ENCODE results near the gene MMAA.
"Not testable (repeated sequence)": the region's sequence is repeated elsewhere in the genome, so short reads cannot be mapped to it uniquely, and the experiment has no call there.

Gene MMAA

GRCh38 chr4:145635117-145635516 lies 15.9 kb downstream of the MMAA start:
- DNase-seq (ENCODE audit: low spot score), result no peak

- no peak for DNase-seq (ENCODE audit: low spot score)
Measured at GRCh38 chr4:145635630-145636029, 16.4 kb downstream of the MMAA start.

DNA sequence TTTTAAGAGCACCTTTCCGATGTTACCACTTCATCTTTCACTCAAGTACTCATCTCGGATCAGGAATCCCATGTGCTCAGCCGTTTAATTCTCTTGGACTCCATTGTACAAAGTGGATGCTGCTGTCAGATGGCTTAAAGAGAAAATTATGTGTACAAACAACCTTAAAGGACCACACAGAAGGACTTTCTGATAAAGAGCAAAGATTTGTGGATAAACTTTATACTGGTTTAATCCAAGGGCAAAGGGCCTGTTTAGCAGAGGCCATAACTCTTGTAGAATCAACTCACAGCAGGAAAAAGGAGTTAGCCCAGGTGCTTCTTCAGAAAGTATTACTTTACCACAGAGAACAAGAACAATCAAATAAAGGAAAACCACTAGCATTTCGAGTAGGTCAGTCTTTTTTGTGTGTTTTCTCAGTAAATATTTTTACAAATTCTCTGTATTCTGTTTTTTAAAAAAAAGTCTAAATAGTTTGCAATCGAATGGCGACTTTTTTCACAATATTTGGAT lies 20.1 kb downstream of the MMAA start:
- no peak for DNase-seq (ENCODE audit: low spot score)

GRCh38 chr4:145640236-145640635 lies 21.1 kb downstream of the MMAA start:
- DNase-seq (ENCODE audit: low spot score), result not testable (repeated sequence)

GRCh38 chr4:145643295-145643694 lies 24.1 kb downstream of the MMAA start:
- no peak for DNase-seq (ENCODE audit: low spot score)

DNA sequence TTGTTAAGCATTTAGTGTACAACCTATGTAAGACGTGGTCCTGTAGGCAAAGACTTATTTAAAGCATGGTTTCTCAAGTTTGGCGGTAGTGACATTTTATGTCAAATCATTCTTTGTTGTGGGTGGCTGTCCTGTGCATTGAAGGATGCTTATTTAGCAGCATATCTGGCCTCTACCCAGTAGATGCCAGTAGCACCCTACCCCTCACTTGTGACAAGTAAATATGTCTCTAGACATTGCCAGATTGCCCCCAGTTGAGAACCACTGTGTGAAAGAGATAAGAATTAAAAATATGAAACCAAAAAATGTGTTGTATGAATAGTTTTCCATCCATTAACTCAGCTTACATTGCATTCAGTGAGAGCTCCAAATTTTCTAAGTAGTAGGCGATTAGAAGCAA lies 25.5 kb downstream of the MMAA start:
- no peak for DNase-seq (ENCODE audit: low spot score)

DNA sequence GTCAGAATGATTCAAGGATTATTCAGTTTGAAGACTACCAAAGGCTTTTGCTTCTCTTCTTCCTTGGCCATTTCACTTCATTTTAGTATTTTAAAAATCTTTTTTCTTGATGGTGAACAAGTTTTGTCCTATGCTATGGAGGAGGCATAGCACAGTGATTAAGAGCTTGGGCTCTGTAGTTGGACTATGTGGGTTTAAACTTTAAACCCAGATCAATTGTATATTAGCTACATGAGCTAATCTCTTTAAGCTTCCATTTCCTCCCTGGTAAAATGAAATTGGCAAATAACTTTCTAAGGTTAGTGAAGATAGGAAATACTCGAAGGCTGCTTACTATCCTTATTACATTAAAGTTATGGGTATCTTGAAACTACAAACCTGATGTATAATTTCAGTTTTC lies 37.0 kb downstream of the MMAA start:
- DNase-seq (ENCODE audit: low spot score), result no peak

- no peak for DNase-seq (ENCODE audit: low spot score)
Measured at GRCh38 chr4:145660064-145660463, 40.9 kb downstream of the MMAA start.

DNA sequence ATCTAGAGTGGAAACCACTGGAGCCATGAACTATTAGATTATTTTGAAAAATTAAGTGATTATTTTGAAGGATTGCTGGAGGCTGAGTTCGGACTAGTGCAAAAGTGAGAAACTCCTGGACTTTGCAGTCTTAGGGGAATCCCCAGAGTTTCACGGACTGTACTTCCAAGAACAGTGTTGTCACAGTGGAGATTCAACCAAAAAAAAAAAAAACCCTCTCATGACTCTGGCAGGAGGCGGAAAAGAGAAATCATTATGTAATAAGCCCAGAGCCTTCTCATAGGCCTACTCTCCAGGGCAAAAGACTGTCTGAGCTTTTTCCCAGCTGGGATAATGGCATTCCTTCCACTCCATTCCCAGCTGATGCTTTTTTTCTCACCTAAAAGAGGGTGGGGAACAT lies 44.0 kb downstream of the MMAA start:
- DNase-seq (ENCODE audit: low spot score), result no peak

GRCh38 chr4:145665773-145666172 lies 46.6 kb downstream of the MMAA start:
- DNase-seq (ENCODE audit: low spot score), result no peak

GRCh38 chr4:145670422-145670821 lies 51.2 kb downstream of the MMAA start:
- DNase-seq (ENCODE audit: low spot score), result no peak

DNA sequence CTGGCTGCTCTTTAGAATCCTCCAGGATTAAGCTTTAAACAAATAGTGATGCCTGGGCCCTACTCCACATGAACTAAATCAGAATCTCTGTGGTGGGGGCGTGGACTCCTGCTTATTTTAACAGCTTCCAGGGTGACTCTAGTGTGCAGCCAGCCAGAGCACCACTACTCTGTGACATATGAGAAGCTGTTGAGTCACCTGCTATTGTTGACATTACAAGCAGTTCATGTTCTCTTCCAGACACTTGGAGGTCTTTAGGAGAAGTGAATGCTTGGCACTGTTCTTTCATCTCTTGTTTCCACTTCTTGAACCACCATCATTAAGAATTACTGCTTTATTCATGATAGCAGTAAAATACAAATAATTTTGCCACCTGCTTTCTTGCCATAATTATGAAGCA lies 60.3 kb downstream of the MMAA start:
- no peak for DNase-seq (ENCODE audit: low spot score)

DNA sequence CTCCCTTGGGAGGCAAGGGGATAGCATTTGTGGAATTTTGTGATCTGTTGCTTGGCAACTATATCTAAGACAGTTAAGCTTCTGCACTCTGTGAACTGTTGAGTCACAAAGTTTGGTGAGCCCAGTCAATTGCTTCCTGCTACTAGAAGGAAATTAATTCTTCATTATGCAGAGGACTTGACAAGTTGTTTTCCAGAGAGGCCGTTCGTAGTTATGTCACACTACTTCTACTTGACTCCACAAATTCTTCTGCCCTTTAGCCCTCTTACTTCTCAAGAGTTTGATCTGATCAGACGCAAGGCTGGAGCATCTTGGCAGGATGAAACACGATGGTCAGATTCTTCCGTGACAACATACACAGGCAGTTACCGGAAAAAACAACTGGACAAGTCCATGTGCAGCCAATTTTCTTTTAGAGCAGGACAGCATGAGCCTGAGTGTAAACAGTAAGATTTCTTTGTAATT lies 60.8 kb downstream of the MMAA start, which contains the start of gene C4orf51:
TSS of gene C4orf51 (plus strand) at position 156 of the 465 bp plus-strand sequence. CDS start at position 214, 58 bp downstream.
- DNase-seq (ENCODE audit: low spot score), result no peak

DNA sequence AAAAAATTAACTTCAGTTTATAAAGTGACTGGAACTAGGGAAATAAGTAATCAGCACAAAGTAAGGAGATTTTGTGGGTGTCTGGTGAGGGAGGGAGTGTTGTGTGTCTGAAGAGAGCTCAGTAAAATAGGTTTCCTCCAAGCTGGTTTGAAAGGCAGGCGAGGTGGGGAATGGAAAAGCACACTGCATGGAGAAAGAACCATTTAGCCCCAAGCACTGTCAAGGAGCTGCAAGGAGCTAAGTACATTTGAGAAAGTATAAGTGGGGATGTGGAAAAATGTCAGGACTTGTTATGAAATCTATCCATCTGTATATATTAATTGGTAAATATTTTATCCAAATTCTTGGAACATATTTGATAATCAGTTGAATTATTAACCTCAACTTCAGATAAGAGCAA lies 61.7 kb downstream of the MMAA start:
- DNase-seq (ENCODE audit: low spot score), result no peak

DNA sequence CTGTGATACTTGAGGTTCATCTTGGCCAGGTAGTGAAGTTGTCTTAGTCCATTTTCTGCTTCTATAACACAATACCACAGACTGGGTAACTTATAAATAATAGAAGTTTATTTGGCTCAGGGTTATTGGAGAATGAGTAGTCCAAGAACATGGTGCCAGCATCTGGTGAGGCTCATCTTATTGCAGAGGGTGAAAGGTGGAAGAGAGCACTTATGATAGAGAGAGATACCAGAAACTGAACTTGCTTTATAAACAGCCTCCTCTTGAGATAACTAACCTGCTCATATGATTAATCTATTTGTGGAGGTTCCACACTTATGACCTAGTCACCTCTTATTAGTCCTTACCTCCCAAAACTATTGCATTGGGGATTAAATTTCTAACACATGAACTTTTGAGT lies 62.3 kb downstream of the MMAA start:
- no peak for DNase-seq (ENCODE audit: low spot score)

GRCh38 chr4:145681956-145682355 lies 62.8 kb downstream of the MMAA start:
- DNase-seq (ENCODE audit: low spot score), result no peak

DNA sequence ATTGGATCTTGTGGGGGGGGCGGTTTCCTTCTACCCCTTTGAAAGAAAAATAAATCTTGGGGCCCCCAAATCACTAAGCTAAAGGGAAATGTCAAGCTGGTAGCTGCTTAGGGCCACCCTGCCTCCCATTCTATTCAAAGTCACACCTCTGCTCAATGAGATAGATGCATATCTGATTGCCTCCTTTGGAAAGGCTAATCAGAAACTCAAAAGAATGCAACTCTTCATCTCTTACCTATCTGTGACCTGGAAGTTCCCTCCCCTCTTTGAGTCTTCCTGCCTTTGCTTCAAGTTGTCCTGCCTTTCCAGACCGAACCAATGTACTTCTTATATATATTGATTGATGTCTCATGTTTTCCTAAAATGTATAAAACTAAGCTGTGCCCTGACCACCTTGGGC lies 67.8 kb downstream of the MMAA start:
- no peak for DNase-seq (ENCODE audit: low spot score)

DNA sequence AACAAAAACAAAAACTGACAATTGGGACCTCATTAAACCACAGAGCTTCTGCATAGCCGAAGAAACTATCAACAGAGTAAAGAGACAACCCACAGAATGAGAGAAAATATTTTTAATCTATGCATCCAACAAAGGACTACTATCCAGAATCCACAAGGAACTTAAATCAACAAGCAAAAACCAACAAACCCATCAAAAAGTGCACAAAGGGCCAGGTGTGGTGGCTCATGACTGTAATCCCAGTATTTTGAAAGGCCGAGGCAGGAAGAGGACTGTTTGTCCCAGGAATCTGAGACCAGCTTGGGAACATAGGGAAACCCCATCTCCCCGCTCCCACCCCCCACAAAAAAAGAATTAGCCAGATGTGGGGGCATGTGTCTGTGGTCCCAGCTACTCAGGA lies 71.4 kb downstream of the MMAA start:
- DNase-seq (ENCODE audit: low spot score), result no peak

GRCh38 chr4:145691416-145691815 lies 72.2 kb downstream of the MMAA start:
- not testable (repeated sequence) for DNase-seq (ENCODE audit: low spot score)

- no peak for DNase-seq (ENCODE audit: low spot score)
Measured at GRCh38 chr4:145694929-145695328, 75.7 kb downstream of the MMAA start.

DNA sequence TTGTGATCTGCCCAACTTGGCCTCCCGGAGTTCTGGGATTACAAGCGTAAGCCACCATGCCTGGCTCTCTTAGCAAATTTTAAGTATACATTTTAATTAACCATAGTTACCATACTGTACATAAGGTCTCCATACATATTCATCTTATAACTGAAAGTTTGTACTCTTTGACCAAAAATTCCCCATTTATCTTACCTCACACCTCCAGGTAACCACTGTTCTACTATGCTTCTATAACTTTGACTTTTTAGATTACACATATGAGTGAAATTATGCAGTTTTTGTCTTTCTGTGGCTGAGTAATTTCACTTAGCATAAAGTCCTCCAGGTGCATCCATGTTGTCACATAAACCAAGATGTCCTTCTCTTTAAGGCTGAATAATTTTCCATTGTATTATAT lies 78.1 kb downstream of the MMAA start:
- DNase-seq (ENCODE audit: low spot score), result no peak

GRCh38 chr4:145698507-145698906 lies 79.3 kb downstream of the MMAA start:
- DNase-seq (ENCODE audit: low spot score), result no peak

DNA sequence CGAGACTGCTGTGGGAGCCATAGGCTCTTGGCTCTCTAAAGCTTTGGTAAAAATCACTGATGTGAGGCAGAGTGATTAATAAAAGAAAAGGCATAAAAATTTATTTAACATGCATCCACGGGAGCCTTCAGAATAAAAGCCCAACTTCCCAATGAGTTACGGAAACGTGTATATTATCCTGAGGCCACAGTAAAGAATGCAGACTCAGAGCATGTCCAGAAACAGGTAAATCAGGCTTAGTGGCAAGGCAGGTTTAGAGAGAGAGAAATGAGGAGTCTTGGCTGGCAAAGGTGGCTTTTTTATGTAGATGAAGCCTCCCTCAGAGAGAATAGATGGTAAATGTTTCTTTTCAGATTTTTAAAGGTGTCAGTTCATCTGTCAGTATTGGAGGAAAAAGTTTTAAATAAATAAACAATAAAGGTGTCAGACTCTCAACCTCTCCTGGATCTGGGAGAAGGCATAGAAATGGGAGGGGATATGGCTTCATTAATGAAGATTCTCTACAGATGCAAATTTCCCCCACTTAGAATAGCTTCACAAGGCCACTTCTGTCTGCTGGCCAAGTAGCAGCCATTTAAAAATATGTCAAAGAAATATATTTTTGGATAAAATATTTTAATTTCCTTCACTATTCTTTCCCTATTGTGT lies 84.8 kb downstream of the MMAA start:
- DNase-seq (ENCODE audit: low spot score), result no peak

- DNase-seq (ENCODE audit: low spot score), result no peak
Measured at GRCh38 chr4:145709336-145709735, 90.2 kb downstream of the MMAA start.
